Peyer's patch (tissue), 4 donors: Measurements from ENCODE around the gene EEF1A2.

Experiments
- POLR2A ChIP-seq, 2 donors: fragments of 450-650 bp; IDR thresholded peaks; one replicate each; pipeline ENCODE4 v1.5.1; 2017; ENCODE audit warnings: antibody characterized with exemption in 2 of 2, mild to moderate bottlenecking in 2 of 2, moderate library complexity in 2 of 2
- TF ChIP-seq, protein P1 (sequence below), 6 experiments: fragments of 450-650 bp in 4 of 6; fragments of 200-600 bp in 2 of 6; sonication (generic) in 1 of 6; IDR thresholded peaks; one replicate each; pipeline ENCODE4 v1.5.1; 2017 to 2019; ENCODE audit warnings: antibody characterized with exemption in 6 of 6, mild to moderate bottlenecking in 3 of 6, moderate library complexity in 1 of 6

DNA sequence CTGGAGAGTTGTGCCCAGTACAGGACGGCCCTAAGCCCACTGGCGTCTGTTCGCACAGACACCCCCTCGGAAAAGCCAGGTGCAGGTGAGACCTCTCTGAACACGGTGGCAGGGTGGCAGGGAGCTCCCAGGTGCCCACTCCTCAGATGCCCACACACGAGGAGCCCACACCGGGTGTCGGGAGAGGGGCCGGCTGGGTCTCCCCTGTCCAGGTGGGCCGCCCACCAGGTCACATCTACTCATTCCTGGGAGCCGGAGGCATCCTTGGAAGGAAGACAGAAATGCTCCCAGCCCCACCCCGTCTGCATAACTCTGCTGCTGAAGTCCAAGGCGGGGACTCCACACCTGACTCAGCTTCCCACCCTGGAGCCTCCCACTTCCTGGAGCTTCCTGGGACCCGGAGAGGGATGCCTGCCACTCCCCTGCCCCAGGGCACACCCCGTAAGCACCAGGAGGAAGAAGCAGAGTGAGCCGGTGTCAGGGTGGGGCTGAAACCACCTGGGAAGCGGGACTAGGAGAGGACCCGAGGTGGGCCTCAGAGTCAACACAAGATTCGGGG lies 46.2 kb upstream of the EEF1A2 start:
- no peak for TF ChIP-seq POLR2A (IDR thresholded peaks at IDR 0.05)
- TF ChIP-seq, protein P1, sequence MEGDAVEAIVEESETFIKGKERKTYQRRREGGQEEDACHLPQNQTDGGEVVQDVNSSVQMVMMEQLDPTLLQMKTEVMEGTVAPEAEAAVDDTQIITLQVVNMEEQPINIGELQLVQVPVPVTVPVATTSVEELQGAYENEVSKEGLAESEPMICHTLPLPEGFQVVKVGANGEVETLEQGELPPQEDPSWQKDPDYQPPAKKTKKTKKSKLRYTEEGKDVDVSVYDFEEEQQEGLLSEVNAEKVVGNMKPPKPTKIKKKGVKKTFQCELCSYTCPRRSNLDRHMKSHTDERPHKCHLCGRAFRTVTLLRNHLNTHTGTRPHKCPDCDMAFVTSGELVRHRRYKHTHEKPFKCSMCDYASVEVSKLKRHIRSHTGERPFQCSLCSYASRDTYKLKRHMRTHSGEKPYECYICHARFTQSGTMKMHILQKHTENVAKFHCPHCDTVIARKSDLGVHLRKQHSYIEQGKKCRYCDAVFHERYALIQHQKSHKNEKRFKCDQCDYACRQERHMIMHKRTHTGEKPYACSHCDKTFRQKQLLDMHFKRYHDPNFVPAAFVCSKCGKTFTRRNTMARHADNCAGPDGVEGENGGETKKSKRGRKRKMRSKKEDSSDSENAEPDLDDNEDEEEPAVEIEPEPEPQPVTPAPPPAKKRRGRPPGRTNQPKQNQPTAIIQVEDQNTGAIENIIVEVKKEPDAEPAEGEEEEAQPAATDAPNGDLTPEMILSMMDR (IDR thresholded peaks at IDR 0.05), result no peak
